ENCODE data around the gene CCDC68.
"Not testable (repeated sequence)": the region's sequence is repeated elsewhere in the genome, so short reads cannot be mapped to it uniquely, and the experiment has no call there.

CCDC68 gene

GRCh38 chr18:54860941-54861340 lies 98.3 kb downstream of the CCDC68 start:
- ATAC-seq (ENCODE audit: low read depth) (no peak), DNase-seq (ENCODE audit: low spot score in 2 of 2) (no peak)
- Mint-ChIP-seq H3K36me3 (no peaks in the 10 kb centered on the region), H3K9me3 (no peaks in the 10 kb centered on the region), H3K4me3 (no peak overlapping the region), H3K27me3 (peaks cover 2% of the 10 kb centered on the region), H3K27ac (no peak overlapping the region), H3K4me1 (no peaks in the 10 kb centered on the region)

- DNase-seq (ENCODE audit: low spot score in 2 of 2) (no peak), ATAC-seq (ENCODE audit: low read depth) (no peak)
- H3K4me1 Mint-ChIP-seq: no peaks in the 10 kb centered on the region
- H3K36me3 Mint-ChIP-seq: no peaks in the 10 kb centered on the region
- no peak overlapping the region for H3K4me3 Mint-ChIP-seq
- no peaks in the 10 kb centered on the region for H3K9me3 Mint-ChIP-seq
- peaks cover 4% of the 10 kb centered on the region for H3K27me3 Mint-ChIP-seq
- no peak overlapping the region for H3K27ac Mint-ChIP-seq
Observed at GRCh38 chr18:54859667-54860421, 99.4 kb downstream of the CCDC68 start.

- H3K9me3 Mint-ChIP-seq: no peaks in the 10 kb centered on the region
- no peak for DNase-seq (ENCODE audit: low spot score in 2 of 2)
- no peak for ATAC-seq (ENCODE audit: low read depth)
- no peaks in the 10 kb centered on the region for H3K36me3 Mint-ChIP-seq
- no peak overlapping the region for H3K4me3 Mint-ChIP-seq
- H3K27ac Mint-ChIP-seq: no peak overlapping the region
- H3K4me1 Mint-ChIP-seq: peaks cover 3% of the 10 kb centered on the region
- H3K27me3 Mint-ChIP-seq: peaks cover 4% of the 10 kb centered on the region
Observed at GRCh38 chr18:54857499-54857898, 101.8 kb downstream of the CCDC68 start.

- H3K4me1 Mint-ChIP-seq: peaks cover 3% of the 10 kb centered on the region
- H3K4me3 Mint-ChIP-seq: no peak overlapping the region
- H3K36me3 Mint-ChIP-seq: no peaks in the 10 kb centered on the region
- peaks cover 4% of the 10 kb centered on the region for H3K27me3 Mint-ChIP-seq
- H3K9me3 Mint-ChIP-seq: no peaks in the 10 kb centered on the region
- no peak for ATAC-seq (ENCODE audit: low read depth)
- no peak for DNase-seq (ENCODE audit: low spot score in 2 of 2)
- H3K27ac Mint-ChIP-seq: no peak overlapping the region
Observed at GRCh38 chr18:54856105-54856646, 103.1 kb downstream of the CCDC68 start.

GRCh38 chr18:54855050-54855449 lies 104.2 kb downstream of the CCDC68 start:
- not testable (repeated sequence) for H3K4me3 Mint-ChIP-seq; H3K4me1 Mint-ChIP-seq; ATAC-seq (ENCODE audit: low read depth); H3K9me3 Mint-ChIP-seq; H3K36me3 Mint-ChIP-seq; H3K27me3 Mint-ChIP-seq; DNase-seq (ENCODE audit: low spot score in 2 of 2); H3K27ac Mint-ChIP-seq

GRCh38 chr18:54852780-54853675 lies 106.2 kb downstream of the CCDC68 start:
- Mint-ChIP-seq H3K27me3 (peaks cover 4% of the 10 kb centered on the region), H3K36me3 (no peaks in the 10 kb centered on the region), H3K9me3 (no peaks in the 10 kb centered on the region), H3K4me3 (no peak overlapping the region), H3K4me1 (peaks cover 3% of the 10 kb centered on the region), H3K27ac (no peak overlapping the region)
- no peak for DNase-seq (ENCODE audit: low spot score in 2 of 2)
- ATAC-seq (ENCODE audit: low read depth): no peak
